A549 (cell line): Measurements from ENCODE around the gene LEMD1.

Experiments
- CHD2 ChIP-seq: fragments of 150-350 bp; IDR thresholded peaks from 2 replicates; pipeline ENCODE4 v1.6.1; 2014; ENCODE audit warnings: low read length; ENCODE audit not compliant: partially characterized antibody
- CHD4 ChIP-seq: fragments of 200-600 bp; sonication (generic); IDR thresholded peaks from 2 replicates; pipeline ENCODE4 v1.6.1; 2016; ENCODE audit warnings: antibody characterized with exemption, mild to moderate bottlenecking, borderline replicate concordance
- EP300 ChIP-seq, 2 experiments: fragments of >200 bp; sonication (Bioruptor Twin); formaldehyde crosslinking; IDR thresholded peaks; 2 replicates in 1 of 2; 3 replicates in 1 of 2; pipeline ENCODE4 v1.6.1; 2016 to 2017
- ESRRA ChIP-seq: fragments of 150-350 bp; IDR thresholded peaks from 2 replicates; pipeline ENCODE4 v1.6.1; 2014; ENCODE audit warnings: mild to moderate bottlenecking, low read length, borderline replicate concordance
- POLR2A ChIP-seq: IDR thresholded peaks from 2 replicates; pipeline ENCODE4 v1.6.1; 2012; ENCODE audit warnings: mild to moderate bottlenecking, low read length
- RAD21 ChIP-seq, 2 experiments: fragments of >200 bp in 1 of 2; sonication (Bioruptor Twin) in 1 of 2; formaldehyde crosslinking in 1 of 2; IDR thresholded peaks in 1 of 2; conservative IDR thresholded peaks in 1 of 2; 2 replicates in 1 of 2; 3 replicates in 1 of 2; pipeline ENCODE4 v1.6.1; 2012 to 2018; ENCODE audit warnings: inconsistent platforms in 1 of 2
- RCOR1 ChIP-seq: fragments of 150-350 bp; IDR thresholded peaks from 2 replicates; pipeline ENCODE4 v1.6.1; 2014; ENCODE audit warnings: antibody characterized with exemption, low read length, low read depth
- TF ChIP-seq, protein P1 (sequence below): fragments of >200 bp; sonication (Bioruptor Twin); formaldehyde crosslinking; IDR thresholded peaks from 3 replicates; pipeline ENCODE4 v1.5.1; 2016

DNA sequence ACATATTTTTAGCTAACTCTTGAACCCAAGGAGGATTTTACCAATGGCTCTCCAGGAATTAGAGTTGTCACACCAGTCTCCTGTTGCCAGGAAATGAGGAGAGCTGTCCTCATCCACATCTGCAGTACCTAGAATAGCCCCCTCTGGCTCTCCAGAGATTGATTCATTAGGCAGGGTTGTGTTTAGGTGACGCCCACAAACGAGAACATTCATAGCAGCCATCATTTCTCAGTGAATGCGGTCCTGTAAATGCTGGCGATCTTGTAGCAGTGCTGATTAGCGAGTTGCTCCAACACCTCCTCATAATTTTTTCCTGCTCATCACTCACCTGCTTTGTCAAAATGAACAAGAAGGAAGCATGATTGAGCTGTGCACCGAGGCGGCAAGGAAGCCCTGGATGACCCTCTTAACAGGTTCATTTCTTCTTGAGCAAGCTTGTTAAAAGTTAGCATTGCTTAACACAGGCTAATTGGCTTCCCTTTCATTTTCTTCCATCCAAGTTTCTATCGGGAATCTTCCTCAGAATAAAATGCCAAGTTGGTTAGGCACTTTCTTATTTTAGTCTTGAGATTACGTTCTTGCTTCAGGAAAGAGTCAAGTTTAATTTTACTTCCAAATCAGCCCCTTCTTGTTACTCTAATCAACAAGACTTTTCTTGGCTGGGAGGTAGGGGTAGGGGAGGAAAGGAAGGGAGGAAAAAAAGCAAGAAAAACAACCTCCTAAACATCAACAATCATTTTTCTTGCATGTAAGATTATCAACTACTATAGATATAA, 48.6 kb downstream of the LEMD1 start:
- TF ChIP-seq RCOR1 (no peak), RAD21 (conservative IDR thresholded peaks at IDR 0.05 in 1 of 2, IDR thresholded peaks at IDR 0.05 in 1 of 2) (no peak), EP300 (IDR thresholded peaks at IDR 0.05) (no peak), ESRRA (no peak), CHD2 (no peak), POLR2A (no peak), CHD4 (no peak)
- TF ChIP-seq, protein P1, sequence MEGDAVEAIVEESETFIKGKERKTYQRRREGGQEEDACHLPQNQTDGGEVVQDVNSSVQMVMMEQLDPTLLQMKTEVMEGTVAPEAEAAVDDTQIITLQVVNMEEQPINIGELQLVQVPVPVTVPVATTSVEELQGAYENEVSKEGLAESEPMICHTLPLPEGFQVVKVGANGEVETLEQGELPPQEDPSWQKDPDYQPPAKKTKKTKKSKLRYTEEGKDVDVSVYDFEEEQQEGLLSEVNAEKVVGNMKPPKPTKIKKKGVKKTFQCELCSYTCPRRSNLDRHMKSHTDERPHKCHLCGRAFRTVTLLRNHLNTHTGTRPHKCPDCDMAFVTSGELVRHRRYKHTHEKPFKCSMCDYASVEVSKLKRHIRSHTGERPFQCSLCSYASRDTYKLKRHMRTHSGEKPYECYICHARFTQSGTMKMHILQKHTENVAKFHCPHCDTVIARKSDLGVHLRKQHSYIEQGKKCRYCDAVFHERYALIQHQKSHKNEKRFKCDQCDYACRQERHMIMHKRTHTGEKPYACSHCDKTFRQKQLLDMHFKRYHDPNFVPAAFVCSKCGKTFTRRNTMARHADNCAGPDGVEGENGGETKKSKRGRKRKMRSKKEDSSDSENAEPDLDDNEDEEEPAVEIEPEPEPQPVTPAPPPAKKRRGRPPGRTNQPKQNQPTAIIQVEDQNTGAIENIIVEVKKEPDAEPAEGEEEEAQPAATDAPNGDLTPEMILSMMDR, result no peak
